HG02623 (cell line): Measurements from ENCODE around the gene CMYA5.
A peak's percentile ranks its signal among the peaks of the same experiment; 100 is the strongest.
"Not testable (repeated sequence)": the region's sequence is repeated elsewhere in the genome, so short reads cannot be mapped to it uniquely, and the experiment has no call there.

Experiments
- ATAC-seq: cut with Tn5 transposase; IDR thresholded peaks from one replicate; pipeline ENCODE4 v1.9.1; 2021; ENCODE audit warnings: moderate library complexity; ENCODE audit not compliant: unreplicated experiment

Gene CMYA5

GRCh38 chr5:79689541-79690466 lies at the start of gene CMYA5:
Gene CMYA5 (plus strand): TSS chr5:79689836. CDS start chr5:79689908, 72 bp downstream.
- no peak for ATAC-seq

- no peak for ATAC-seq
Observed at GRCh38 chr5:79640571-79641055, 49.0 kb upstream of the CMYA5 start.

- ATAC-seq: no peak
Observed at GRCh38 chr5:79641414-79641813, 48.2 kb upstream of the CMYA5 start.

GRCh38 chr5:79642210-79642609 lies 47.4 kb upstream of the CMYA5 start:
- ATAC-seq: no peak

GRCh38 chr5:79653843-79654242 lies 35.8 kb upstream of the CMYA5 start:
- ATAC-seq: no peak

GRCh38 chr5:79663212-79663611 lies 26.4 kb upstream of the CMYA5 start:
- ATAC-seq: no peak

- ATAC-seq: no peak
Observed at GRCh38 chr5:79666758-79667157, 22.9 kb upstream of the CMYA5 start.

GRCh38 chr5:79672392-79672791 lies 17.2 kb upstream of the CMYA5 start:
- no peak for ATAC-seq

- not testable (repeated sequence) for ATAC-seq
Observed at GRCh38 chr5:79676354-79676753, 13.3 kb upstream of the CMYA5 start.

GRCh38 chr5:79682102-79682501 lies 7.5 kb upstream of the CMYA5 start:
- ATAC-seq: not testable (repeated sequence)

- no peak for ATAC-seq
Observed at GRCh38 chr5:79684782-79685181, 4.9 kb upstream of the CMYA5 start.

GRCh38 chr5:79685627-79686026 lies 4.0 kb upstream of the CMYA5 start:
- no peak for ATAC-seq

GRCh38 chr5:79686799-79687198 lies 2.8 kb upstream of the CMYA5 start:
- no peak for ATAC-seq

- no peak for ATAC-seq
Observed at GRCh38 chr5:79687889-79688288, 1.7 kb upstream of the CMYA5 start.

GRCh38 chr5:79691007-79691406 lies 1.4 kb downstream of the CMYA5 start:
- no peak for ATAC-seq

GRCh38 chr5:79692596-79692995 lies 3.0 kb downstream of the CMYA5 start:
- ATAC-seq: no peak

- ATAC-seq: no peak
Observed at GRCh38 chr5:79694183-79694582, 4.5 kb downstream of the CMYA5 start.

- no peak for ATAC-seq
Observed at GRCh38 chr5:79694652-79695051, 5.0 kb downstream of the CMYA5 start.

GRCh38 chr5:79695526-79695925 lies 5.9 kb downstream of the CMYA5 start:
- ATAC-seq: no peak

- ATAC-seq: no peak
Observed at GRCh38 chr5:79697222-79698170, 7.9 kb downstream of the CMYA5 start.

- peak; percentile 77 for ATAC-seq
Observed at GRCh38 chr5:79699763-79700400, 10.2 kb downstream of the CMYA5 start.
